SU-DHL-6 (cell line): ENCODE measurements around the gene OGFOD2.
"Not testable (repeated sequence)": the region's sequence is repeated elsewhere in the genome, so short reads cannot be mapped to it uniquely, and the experiment has no call there.

Experiments used
- H2AFZ ChIP-seq: fragments of 200-600 bp; sonication (generic); 2 replicates; pipeline ENCODE4 v1.6.1; 2014; ENCODE audit warnings: low read depth, mild to moderate bottlenecking, moderate library complexity, mixed read lengths, antibody characterized with exemption, low read length; ENCODE audit not compliant: severe bottlenecking
- H3F3A ChIP-seq: fragments of 200-600 bp; shearing (Covaris generic); 2 replicates; pipeline ENCODE4 v1.6.0; 2016; ENCODE audit warnings: antibody characterized with exemption, mild to moderate bottlenecking; ENCODE audit not compliant: insufficient read depth
- H3K27ac ChIP-seq: fragments of 200-600 bp; sonication (generic); 2 replicates; pipeline ENCODE4 v1.5.1; 2016; ENCODE audit warnings: low read depth, mild to moderate bottlenecking, low read length, moderate library complexity, mixed read lengths
- H3K27me3 ChIP-seq: fragments of 200-600 bp; sonication (generic), shearing (Covaris generic); 2 replicates; pipeline ENCODE4 v1.6.0; 2014; ENCODE audit warnings: mild to moderate bottlenecking, low read length
- H3K36me3 ChIP-seq: fragments of 200-600 bp; sonication (generic); 2 replicates; pipeline ENCODE4 v1.6.1; 2014; ENCODE audit warnings: mild to moderate bottlenecking, low read length, mixed read lengths
- H3K4me2 ChIP-seq: fragments of 300-600, 200-600 bp; shearing (Covaris generic), sonication (generic); 2 replicates; pipeline ENCODE4 v1.6.0; 2014; ENCODE audit warnings: low read length, low read depth, mild to moderate bottlenecking; ENCODE audit not compliant: poor library complexity, severe bottlenecking
- H3K4me3 ChIP-seq: fragments of 200-600 bp; sonication (generic); 2 replicates; pipeline ENCODE4 v1.5.1; 2014; ENCODE audit warnings: antibody characterized with exemption, low read length, mild to moderate bottlenecking, mixed read lengths; ENCODE audit not compliant: insufficient read depth, poor library complexity, severe bottlenecking
- H3K79me2 ChIP-seq: fragments of 200-600 bp; sonication (generic); 2 replicates; pipeline ENCODE4 v1.6.1; 2014; ENCODE audit warnings: mild to moderate bottlenecking, low read length, moderate library complexity; ENCODE audit not compliant: insufficient read depth
- H3K9ac ChIP-seq: fragments of 200-600 bp; sonication (generic); 2 replicates; pipeline ENCODE4 v1.7.0; 2014; ENCODE audit warnings: mild to moderate bottlenecking, low read length
- H3K9me2 ChIP-seq: fragments of 200-600 bp; sonication (generic); replicated peaks from 2 replicates; pipeline ENCODE4 v1.6.1; 2014; ENCODE audit warnings: low read length; ENCODE audit not compliant: insufficient read depth
- H3K9me3 ChIP-seq: fragments of 200-600 bp; sonication (generic); 2 replicates; pipeline ENCODE4 v1.6.1; 2014; ENCODE audit warnings: low read length, mixed read lengths; ENCODE audit not compliant: insufficient read depth
- H4K20me1 ChIP-seq: fragments of 200-600 bp; sonication (generic); 2 replicates; pipeline ENCODE4 v1.6.1; 2014; ENCODE audit warnings: low read depth, mild to moderate bottlenecking, antibody characterized with exemption, low read length, moderate library complexity, mixed read lengths
- CTCF ChIP-seq: fragments of 200-600 bp; sonication (generic); IDR thresholded peaks from one replicate; pipeline ENCODE4 v1.5.1; 2017; ENCODE audit warnings: antibody characterized with exemption, mild to moderate bottlenecking, low read length, moderate library complexity; ENCODE audit not compliant: insufficient read depth, poor library complexity, severe bottlenecking
- EZH2phosphoT487 ChIP-seq: fragments of 200-600 bp; sonication (generic), shearing (Covaris generic); conservative IDR thresholded peaks from 2 replicates; pipeline ENCODE4 v1.6.1; 2018; ENCODE audit warnings: mild to moderate bottlenecking, antibody characterized with exemption, low read length, moderate library complexity, mixed read lengths

The OGFOD2 gene

GRCh38 chr12:122935318-122935717 lies 39.7 kb upstream of the OGFOD2 start:
- H3K36me3 ChIP-seq: no peaks in the 10 kb centered on the region
- no peak overlapping the region for H2AFZ ChIP-seq
- H3K4me2 ChIP-seq: no peak overlapping the region

GRCh38 chr12:122937622-122938091 lies 37.4 kb upstream of the OGFOD2 start:
- Histone ChIP-seq H3K9me2 (no peaks in the 10 kb centered on the region), H3K27ac (no peak overlapping the region), H2AFZ (no peak overlapping the region), H3F3A (no peaks in the 10 kb centered on the region), H3K9me3 (no peaks in the 10 kb centered on the region), H3K4me2 (no peak overlapping the region), H3K4me3 (no peak overlapping the region), H3K36me3 (no peaks in the 10 kb centered on the region), H3K9ac (no peak overlapping the region), H3K27me3 (no peaks in the 10 kb centered on the region), H3K79me2 (no peaks in the 10 kb centered on the region), H4K20me1 (no peaks in the 10 kb centered on the region)
- TF ChIP-seq CTCF (no peak), EZH2phosphoT487 (no peak)

More at GRCh38 chr12:122935318-122935717, 39.7 kb upstream of the OGFOD2 start:
- no peaks in the 10 kb centered on the region for H4K20me1 ChIP-seq
- no peak for TF ChIP-seq EZH2phosphoT487
- TF ChIP-seq CTCF: no peak
- no peak overlapping the region for H3K4me3 ChIP-seq
- H3K9me3 ChIP-seq: no peaks in the 10 kb centered on the region
- no peak overlapping the region for H3K9ac ChIP-seq
- no peaks in the 10 kb centered on the region for H3F3A ChIP-seq
- H3K9me2 ChIP-seq: no peaks in the 10 kb centered on the region
- H3K27ac ChIP-seq: no peak overlapping the region
- no peaks in the 10 kb centered on the region for H3K79me2 ChIP-seq
- H3K27me3 ChIP-seq: no peaks in the 10 kb centered on the region

GRCh38 chr12:122939125-122939524 lies 35.9 kb upstream of the OGFOD2 start:
- TF ChIP-seq CTCF (no peak), EZH2phosphoT487 (no peak)
- Histone ChIP-seq H3F3A (no peaks in the 10 kb centered on the region), H3K27me3 (no peaks in the 10 kb centered on the region)

GRCh38 chr12:122941351-122941750 lies 33.7 kb upstream of the OGFOD2 start:
- not testable (repeated sequence) for H3K27me3 ChIP-seq, H3K27ac ChIP-seq, H2AFZ ChIP-seq, H3K4me3 ChIP-seq, H3K9me2 ChIP-seq, H3K9me3 ChIP-seq, H3K9ac ChIP-seq, H3K36me3 ChIP-seq, H3K79me2 ChIP-seq, H3F3A ChIP-seq, H4K20me1 ChIP-seq, H3K4me2 ChIP-seq

More at GRCh38 chr12:122939125-122939524, 35.9 kb upstream of the OGFOD2 start:
- Histone ChIP-seq H2AFZ (no peak overlapping the region), H3K9ac (no peak overlapping the region), H3K79me2 (no peaks in the 10 kb centered on the region), H4K20me1 (no peaks in the 10 kb centered on the region), H3K4me3 (no peak overlapping the region), H3K9me2 (no peaks in the 10 kb centered on the region), H3K4me2 (no peak overlapping the region), H3K36me3 (no peaks in the 10 kb centered on the region), H3K9me3 (no peaks in the 10 kb centered on the region), H3K27ac (no peak overlapping the region)
